ENCODE measurements around the gene ABCB8.
A peak's percentile ranks its signal among the peaks of the same experiment; 100 is the strongest.

ABCB8 gene

GRCh38 chr7:151059367-151060112, 31.3 kb downstream of the ABCB8 start, which contains the start of gene SLC4A2:
SLC4A2 (plus strand) TSS chr7:151059589; CDS start chr7:151061988, 2,399 bp downstream.
- peak; percentile 56 for DNase-seq

DNA sequence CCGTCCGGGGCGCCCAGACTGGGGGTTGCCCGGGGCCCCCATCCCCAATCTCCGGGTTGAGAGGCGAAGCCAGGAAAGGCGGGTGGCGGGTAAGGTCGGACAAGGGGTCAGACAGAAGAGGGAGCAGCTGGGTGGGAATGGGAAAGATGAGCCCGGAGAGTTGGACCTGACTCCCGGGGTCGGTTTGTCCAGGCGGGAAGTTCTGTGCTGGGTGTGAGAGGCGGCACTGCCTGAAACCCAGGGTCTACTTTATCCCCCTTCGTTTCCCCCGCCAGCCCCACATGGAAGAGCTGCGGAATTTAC, 31.8 kb downstream of the ABCB8 start:
- no peak for DNase-seq

GRCh38 chr7:151060416-151061212, 32.4 kb downstream of the ABCB8 start:
- no peak for DNase-seq

DNA sequence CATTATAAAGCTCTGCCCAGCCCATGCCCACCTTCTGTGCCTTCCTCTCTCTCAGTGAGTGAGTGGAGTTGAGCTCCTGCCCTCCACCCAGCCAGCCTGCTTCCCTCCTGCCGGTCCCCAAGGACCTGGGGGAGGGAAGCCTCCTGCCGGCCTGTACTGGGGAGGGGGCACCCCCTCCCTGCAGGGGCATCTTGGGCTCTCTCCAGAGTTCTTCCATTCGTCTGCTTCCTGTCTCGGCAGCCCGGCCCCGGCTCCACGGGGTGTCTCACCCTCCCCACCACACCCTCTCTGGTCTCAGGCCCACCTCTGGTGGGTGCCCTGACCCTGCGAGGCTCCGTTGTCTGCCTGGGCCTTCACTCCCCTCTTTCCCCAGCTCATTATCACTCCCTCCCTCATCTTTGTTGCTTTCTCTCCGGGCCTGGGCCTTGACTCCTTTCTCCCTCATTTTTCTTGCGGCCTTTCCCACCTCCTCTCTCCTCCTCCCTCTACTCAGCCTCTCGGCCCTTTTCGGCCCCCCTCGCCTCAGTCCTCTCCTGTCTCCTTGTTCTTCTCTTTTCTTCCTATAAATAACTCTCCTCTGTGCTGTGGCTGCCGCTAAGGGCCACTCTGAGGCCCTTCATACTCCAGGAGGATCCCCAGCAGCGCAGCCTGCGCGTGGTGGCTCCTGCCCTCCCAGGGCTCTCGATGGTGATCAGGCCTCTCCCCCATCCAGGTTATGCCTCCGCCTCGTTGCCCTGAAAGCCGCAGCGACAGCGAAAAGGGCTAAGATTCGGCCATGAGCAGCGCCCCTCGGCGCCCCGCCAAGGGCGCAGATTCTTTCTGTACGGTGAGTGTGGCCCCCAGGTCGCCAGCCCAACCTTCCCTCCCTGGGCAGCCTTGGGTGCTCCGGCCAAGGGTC, 33.2 kb downstream of the ABCB8 start:
- DNase-seq = no peak

GRCh38 chr7:151062111-151062398, 33.8 kb downstream of the ABCB8 start:
- no peak for DNase-seq

GRCh38 chr7:151062399-151063211, 34.4 kb downstream of the ABCB8 start:
- no peak for DNase-seq

DNA sequence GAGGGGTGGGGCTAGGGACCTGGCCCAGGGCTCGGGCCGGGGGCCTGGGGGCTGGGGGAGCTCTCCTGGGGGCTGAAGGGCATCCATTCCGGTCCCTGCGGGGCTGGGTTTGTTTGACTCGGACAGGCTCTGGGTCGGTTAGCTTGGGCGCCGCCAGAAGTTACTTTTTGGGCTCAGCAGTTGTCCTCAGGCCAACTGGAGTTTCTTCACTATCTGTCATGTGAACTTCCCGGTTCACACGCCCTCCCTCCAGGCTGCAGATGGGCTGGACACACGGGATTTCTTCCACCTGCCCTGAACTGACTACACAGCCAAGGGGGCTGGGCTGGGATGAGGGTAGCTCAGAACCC, 34.9 kb downstream of the ABCB8 start:
- no peak for DNase-seq

DNA sequence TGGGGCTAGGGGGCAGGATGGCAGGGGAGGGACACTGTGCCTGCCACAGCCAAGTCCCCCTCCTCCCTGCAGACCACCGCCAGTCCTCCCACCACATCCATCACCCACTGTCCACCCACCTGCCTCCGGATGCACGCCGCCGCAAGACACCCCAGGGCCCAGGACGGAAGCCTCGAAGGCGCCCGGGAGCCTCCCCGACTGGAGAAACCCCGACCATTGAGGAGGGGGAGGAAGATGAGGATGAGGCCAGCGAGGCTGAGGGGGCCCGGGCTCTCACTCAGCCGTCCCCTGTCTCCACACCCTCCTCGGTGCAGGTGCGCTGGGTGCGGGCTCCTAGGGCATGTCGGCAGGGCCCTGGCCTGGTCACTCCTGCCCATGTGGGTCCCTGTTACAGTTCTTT, 36.2 kb downstream of the ABCB8 start:
- no peak for DNase-seq

- DNase-seq = no peak
Observed at GRCh38 chr7:151064993-151065392, 36.7 kb downstream of the ABCB8 start.

DNA sequence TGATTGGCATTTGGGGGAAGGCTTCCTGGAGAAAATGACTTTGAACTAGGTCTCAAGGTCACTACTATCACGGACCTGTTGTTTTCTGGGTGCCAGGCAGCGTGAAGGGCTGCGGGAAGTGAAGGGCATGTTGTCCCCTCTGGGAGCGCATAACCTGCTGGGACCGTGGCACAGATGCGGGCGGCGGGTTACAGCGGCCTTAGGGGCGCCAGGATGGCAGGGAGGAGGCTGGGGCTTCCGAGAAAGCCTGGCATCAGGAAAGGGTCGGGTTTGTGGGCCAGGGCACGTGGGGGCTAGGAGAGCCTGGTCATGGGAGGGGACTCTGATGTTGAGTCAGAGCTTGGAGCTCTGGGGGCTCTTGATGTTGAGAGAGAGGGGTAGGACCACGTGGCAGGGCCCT, 37.3 kb downstream of the ABCB8 start:
- DNase-seq = no peak

DNA sequence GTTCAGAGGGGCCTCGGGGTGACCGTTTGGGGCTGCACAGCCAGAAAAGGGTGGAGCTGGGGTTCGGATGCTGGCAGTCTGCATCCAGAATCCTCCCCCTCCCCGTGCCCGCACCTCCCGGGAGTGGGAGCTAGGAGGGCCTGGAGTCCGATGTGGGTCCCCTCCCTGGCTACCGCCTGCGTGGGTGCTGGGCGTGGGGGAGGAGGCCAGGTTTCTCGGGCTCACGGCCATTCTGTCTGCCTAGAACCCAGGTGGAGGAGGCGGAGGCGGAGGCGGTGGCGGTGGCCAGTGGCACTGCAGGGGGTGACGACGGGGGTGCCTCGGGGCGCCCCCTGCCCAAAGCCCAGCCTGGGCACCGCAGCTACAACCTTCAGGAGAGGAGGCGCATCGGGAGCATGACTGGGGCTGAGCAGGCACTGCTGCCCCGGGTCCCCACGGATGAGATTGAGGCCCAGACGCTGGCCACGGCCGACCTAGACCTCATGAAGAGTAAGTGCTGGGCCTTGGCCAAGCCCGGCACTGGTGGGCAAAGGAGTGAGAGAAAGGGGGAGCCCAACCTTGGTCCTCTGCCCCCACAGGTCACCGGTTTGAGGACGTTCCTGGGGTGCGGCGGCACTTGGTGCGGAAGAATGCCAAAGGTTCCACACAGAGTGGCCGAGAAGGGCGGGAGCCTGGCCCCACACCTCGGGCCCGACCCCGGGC, 38.2 kb downstream of the ABCB8 start:
- DNase-seq = no peak

DNA sequence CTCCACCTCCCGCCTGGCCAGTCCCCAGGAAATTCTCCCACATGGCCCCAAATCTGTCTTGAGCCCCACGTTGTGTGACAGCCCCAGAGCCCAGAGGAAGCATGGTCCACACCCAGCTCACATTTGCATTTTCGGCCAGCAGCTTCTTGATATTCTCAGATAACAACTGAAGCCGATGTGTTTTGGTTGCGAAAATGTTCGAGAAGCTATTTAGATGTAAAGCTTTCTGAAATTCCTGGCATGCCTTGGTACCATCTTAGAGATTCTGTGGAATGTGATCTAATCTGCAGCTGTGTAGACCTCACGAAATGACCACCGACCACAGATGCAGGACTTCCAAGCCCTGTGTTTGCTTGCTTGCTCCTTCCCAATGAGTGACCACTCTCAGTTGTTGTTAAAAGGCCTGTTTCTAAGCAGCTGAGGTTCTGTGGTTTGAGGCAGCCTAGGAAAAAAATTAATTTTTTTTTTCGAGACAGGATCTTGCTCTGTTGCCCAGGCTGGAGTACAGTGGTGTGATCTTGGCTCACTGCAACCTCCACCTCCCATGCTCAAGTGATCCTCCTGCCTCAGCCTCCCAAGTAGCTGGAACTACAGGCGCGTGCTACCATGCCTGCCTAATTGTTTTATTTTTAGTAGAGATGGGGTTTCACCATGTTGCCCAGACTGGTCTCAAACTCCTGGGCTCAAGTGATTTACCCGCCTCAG, 40.0 kb downstream of the ABCB8 start:
- DNase-seq = no peak

DNA sequence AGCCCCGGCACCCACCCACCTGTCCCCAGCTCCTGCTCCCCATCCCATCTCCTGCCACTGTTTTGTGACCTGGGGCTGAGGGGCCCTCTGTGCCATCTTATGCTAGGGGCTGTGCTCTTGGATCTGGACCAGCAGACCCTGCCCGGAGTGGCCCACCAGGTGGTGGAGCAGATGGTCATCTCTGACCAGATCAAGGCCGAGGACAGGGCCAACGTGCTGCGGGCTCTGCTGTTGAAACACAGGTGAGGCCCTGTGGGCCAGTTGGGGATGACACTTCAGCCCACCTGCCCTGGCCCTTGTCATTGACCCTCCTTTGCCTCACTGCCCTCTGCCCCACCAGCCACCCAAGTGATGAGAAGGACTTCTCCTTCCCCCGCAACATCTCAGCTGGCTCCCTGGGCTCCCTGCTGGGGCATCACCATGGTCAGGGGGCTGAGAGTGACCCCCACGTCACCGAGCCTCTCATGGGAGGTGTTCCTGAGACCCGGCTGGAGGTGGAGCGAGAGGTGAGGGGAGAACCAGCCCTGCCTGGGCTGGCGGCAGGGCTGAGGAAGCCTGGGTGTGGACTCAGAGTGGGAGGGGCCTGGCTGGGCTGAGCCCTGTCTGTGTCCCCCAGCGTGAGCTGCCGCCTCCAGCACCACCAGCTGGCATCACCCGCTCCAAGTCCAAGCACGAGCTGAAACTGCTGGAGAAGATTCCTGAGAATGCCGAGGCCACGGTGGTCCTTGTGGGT, 41.8 kb downstream of the ABCB8 start:
- DNase-seq = no peak

GRCh38 chr7:151070574-151070960, 42.3 kb downstream of the ABCB8 start:
- no peak for DNase-seq

GRCh38 chr7:151071032-151071866, 43.0 kb downstream of the ABCB8 start:
- DNase-seq = no peak

DNA sequence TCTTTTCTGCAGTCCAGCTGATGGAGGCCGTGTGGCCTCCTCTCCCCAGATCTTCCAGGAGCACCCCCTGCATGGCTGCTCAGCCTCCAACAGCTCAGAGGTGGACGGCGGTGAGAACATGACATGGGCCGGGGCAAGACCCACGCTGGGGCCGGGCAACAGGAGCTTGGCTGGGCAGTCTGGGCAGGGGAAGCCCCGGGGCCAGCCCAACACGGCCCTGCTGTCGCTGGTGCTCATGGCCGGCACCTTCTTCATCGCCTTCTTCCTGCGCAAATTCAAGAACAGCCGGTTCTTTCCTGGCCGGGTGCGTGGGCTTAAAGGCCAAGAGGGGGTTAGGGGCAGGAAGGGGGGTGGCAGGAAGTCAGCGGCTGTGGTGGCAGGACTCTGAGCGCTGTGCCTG, 45.7 kb downstream of the ABCB8 start:
- DNase-seq = no peak

DNA sequence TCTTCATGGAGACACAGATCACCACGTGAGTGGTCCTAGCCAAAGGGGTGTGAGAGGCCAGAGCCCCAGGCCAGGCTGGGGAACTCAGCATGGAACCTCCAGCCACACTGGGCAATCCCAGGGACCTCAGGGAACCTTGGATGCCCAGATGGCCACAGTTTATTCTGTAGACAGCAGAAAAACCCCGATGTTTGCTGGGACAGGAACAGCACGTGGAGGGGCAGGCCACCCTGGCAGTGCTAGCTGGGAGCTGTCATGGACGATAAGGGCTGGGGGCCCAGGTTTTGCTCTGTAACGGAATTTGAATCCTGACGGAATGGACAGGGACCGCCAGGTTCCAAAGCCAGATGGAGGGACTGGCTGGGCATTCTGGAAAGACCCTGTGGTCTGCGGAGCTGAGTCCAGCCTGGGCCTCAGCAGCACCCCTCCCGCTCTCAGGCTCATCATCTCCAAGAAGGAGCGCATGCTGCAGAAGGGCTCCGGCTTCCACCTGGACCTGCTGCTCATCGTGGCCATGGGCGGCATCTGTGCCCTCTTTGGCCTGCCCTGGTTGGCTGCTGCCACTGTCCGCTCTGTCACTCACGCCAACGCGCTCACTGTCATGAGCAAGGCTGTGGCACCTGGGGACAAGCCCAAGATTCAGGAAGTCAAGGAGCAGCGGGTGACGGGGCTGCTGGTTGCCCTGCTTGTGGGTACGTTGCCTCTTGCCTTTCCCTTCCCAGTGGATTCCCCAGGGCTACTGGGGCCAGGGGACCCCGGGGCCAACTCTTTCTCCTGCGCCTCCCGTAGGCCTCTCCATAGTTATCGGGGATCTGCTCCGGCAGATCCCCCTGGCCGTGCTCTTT, 46.8 kb downstream of the ABCB8 start:
- no peak for DNase-seq

- DNase-seq = no peak
Observed at GRCh38 chr7:151075662-151075971, 47.4 kb downstream of the ABCB8 start.

DNA sequence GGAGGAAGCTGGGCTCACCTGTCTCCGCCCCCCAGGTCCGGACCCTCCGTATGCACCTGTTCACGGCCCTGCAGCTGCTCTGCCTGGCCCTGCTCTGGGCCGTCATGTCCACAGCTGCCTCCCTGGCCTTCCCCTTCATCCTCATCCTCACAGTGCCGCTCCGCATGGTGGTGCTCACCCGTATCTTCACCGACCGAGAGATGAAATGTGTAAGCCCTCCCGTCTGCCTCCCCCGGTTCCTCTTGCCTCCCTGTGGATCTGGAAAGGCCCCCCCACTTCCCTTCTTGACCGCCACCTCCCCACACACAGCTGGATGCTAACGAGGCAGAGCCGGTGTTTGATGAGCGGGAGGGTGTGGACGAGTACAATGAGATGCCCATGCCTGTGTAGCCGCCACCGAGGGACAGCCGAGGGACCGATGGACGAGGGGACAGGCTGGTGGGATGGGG, 47.8 kb downstream of the ABCB8 start:
- DNase-seq = no peak
